GM21786 (cell line): Measurements from ENCODE around the gene CEP78.
A peak's percentile ranks its signal among the peaks of the same experiment; 100 is the strongest.
"Not testable (repeated sequence)": the region's sequence is repeated elsewhere in the genome, so short reads cannot be mapped to it uniquely, and the experiment has no call there.

Source experiments
- ATAC-seq: cut with Tn5 transposase; IDR thresholded peaks from one replicate; pipeline ENCODE4 v1.9.1; 2021; ENCODE audit not compliant: unreplicated experiment

The CEP78 gene

GRCh38 chr9:78280982-78281668 lies 45.2 kb downstream of the CEP78 start:
- no peak for ATAC-seq

GRCh38 chr9:78284181-78284580 lies 48.3 kb downstream of the CEP78 start:
- ATAC-seq: not testable (repeated sequence)

GRCh38 chr9:78286125-78286524 lies 50.2 kb downstream of the CEP78 start:
- ATAC-seq: no peak

- no peak for ATAC-seq
Observed at GRCh38 chr9:78286946-78287388, 51.1 kb downstream of the CEP78 start.

GRCh38 chr9:78288214-78288892 lies 52.5 kb downstream of the CEP78 start:
- no peak for ATAC-seq

GRCh38 chr9:78289474-78289873 lies 53.6 kb downstream of the CEP78 start:
- no peak for ATAC-seq

GRCh38 chr9:78291240-78291925 lies 55.5 kb downstream of the CEP78 start:
- no peak for ATAC-seq

GRCh38 chr9:78292026-78292425 lies 56.2 kb downstream of the CEP78 start:
- no peak for ATAC-seq

GRCh38 chr9:78292716-78293497 lies 57.0 kb downstream of the CEP78 start:
- ATAC-seq: no peak

GRCh38 chr9:78294290-78295176 lies 58.7 kb downstream of the CEP78 start:
- no peak for ATAC-seq

- no peak for ATAC-seq
Observed at GRCh38 chr9:78295177-78295575, 59.3 kb downstream of the CEP78 start.

- no peak for ATAC-seq
Observed at GRCh38 chr9:78295731-78296130, 59.9 kb downstream of the CEP78 start.

GRCh38 chr9:78296201-78296892 lies 60.5 kb downstream of the CEP78 start:
- ATAC-seq: no peak

GRCh38 chr9:78296893-78297671 lies 61.2 kb downstream of the CEP78 start, which contains the start of gene PSAT1:
PSAT1 (plus strand) TSS chr9:78297125; CDS start chr9:78297211, 86 bp downstream.
- ATAC-seq: peak; percentile 95

- ATAC-seq: peak; percentile 46
Observed at GRCh38 chr9:78297672-78297961, 61.7 kb downstream of the CEP78 start.

GRCh38 chr9:78298046-78298765 lies 62.3 kb downstream of the CEP78 start:
- ATAC-seq: no peak

- ATAC-seq: no peak
Observed at GRCh38 chr9:78300209-78300608, 64.3 kb downstream of the CEP78 start.

GRCh38 chr9:78301466-78301865 lies 65.6 kb downstream of the CEP78 start:
- no peak for ATAC-seq
